Neutrophil (primary cell): ENCODE measurements around the gene AQP2.

ENCODE experiments used
- H3K27ac ChIP-seq: fragments of 200-600 bp; sonication (generic); 2 replicates; pipeline ENCODE4 v1.5.1; 2016; ENCODE audit warnings: mild to moderate bottlenecking, moderate library complexity
- H3K27me3 ChIP-seq: fragments of 200-600 bp; sonication (generic); 2 replicates; pipeline ENCODE4 v1.6.0; 2016; ENCODE audit warnings: mild to moderate bottlenecking
- H3K36me3 ChIP-seq: fragments of 200-600 bp; sonication (generic); 2 replicates; pipeline ENCODE4 v1.5.1; 2017
- H3K4me1 ChIP-seq, 2 experiments: fragments of 200-600 bp in 1 of 2; sonication (generic) in 1 of 2; 1 replicate in 1 of 2; 2 replicates in 1 of 2; pipeline versions ENCODE4 v1.5.1 to v1.6.1; 2013 to 2016; ENCODE audit warnings: low read depth in 1 of 2, low read length in 1 of 2, mild to moderate bottlenecking in 1 of 2, moderate library complexity in 1 of 2; ENCODE audit not compliant: control insufficient read depth in 1 of 2, insufficient read depth in 1 of 2
- H3K4me3 ChIP-seq, 2 experiments: fragments of 200-600 bp in 1 of 2; sonication (generic) in 1 of 2; 1 replicate in 1 of 2; 2 replicates in 1 of 2; pipeline ENCODE4 v1.5.1; 2013 to 2016; ENCODE audit warnings: low read depth in 1 of 2, low read length in 1 of 2, mild to moderate bottlenecking in 1 of 2, moderate library complexity in 1 of 2
- H3K9me3 ChIP-seq: fragments of 200-600 bp; sonication (generic); 2 replicates; pipeline ENCODE4 v1.5.1; 2016
- TF ChIP-seq, protein P1 (sequence below): fragments of 200-600 bp; sonication (generic); IDR thresholded peaks from 2 replicates; pipeline ENCODE4 v1.5.1; 2016; ENCODE audit warnings: antibody characterized with exemption

Gene AQP2

DNA sequence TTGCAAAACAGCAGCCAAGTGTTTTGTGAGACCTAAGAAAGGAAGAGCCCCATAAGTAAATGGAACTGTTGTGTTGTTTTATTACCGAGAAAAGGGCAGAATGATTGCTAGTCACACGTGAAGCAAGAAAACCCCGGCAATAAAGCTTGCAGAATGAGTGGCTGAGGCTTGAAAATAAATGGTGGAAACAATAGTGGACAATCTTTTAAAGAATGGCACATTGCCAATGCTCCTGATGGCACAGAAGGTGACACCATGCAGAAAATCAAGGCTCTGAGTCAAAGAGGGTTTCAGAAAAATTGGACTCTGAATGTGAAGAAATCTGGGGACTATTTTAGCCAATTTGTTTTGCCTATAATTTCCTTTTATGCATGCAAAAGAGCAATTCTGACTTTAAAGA, 4.0 kb upstream of the AQP2 start:
- H3K36me3 ChIP-seq = no peaks in the 10 kb centered on the region
- H3K27ac ChIP-seq = no peak overlapping the region
- TF ChIP-seq, protein P1, sequence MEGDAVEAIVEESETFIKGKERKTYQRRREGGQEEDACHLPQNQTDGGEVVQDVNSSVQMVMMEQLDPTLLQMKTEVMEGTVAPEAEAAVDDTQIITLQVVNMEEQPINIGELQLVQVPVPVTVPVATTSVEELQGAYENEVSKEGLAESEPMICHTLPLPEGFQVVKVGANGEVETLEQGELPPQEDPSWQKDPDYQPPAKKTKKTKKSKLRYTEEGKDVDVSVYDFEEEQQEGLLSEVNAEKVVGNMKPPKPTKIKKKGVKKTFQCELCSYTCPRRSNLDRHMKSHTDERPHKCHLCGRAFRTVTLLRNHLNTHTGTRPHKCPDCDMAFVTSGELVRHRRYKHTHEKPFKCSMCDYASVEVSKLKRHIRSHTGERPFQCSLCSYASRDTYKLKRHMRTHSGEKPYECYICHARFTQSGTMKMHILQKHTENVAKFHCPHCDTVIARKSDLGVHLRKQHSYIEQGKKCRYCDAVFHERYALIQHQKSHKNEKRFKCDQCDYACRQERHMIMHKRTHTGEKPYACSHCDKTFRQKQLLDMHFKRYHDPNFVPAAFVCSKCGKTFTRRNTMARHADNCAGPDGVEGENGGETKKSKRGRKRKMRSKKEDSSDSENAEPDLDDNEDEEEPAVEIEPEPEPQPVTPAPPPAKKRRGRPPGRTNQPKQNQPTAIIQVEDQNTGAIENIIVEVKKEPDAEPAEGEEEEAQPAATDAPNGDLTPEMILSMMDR = no peak
- peaks cover 42 to 45% of the 10 kb centered on the region in 2 experiments for H3K4me1 ChIP-seq
- peaks cover 59% of the 10 kb centered on the region for H3K27me3 ChIP-seq
- no peaks in the 10 kb centered on the region for H3K9me3 ChIP-seq
- H3K4me3 ChIP-seq = no peak overlapping the region

DNA sequence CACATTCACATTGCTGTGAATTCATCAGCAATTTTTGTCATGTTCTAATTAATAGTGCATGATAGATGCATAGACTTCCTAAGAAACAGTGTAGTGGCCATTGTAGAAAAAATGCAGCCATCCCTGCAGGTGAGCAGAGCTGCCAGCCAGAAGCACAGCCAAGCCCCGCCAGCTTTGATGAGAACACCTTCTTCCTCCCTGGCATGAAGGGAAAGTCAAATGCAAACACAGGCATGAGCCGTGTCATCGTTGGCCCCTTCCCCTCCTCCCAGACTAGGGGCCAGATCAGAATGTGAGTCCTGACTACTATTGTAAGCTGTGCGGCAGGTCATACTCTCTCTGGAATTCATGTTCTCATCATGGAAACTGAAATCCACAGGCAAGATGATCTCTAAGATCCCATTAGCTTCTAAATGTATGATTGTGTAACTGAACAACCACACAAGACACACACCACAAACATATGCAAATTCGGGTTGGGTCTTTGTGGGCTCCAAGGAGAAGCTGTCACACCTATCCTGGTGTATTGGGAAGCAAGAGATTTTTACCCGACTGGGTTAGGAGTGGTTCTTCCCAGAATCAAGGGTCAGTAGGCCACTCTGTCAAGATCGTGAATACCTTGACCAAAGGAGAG, 2.8 kb upstream of the AQP2 start:
- TF ChIP-seq, protein P1 = no peak
- no peaks in the 10 kb centered on the region for H3K9me3 ChIP-seq
- peaks cover 71% of the 10 kb centered on the region for H3K27me3 ChIP-seq
- H3K4me3 ChIP-seq = no peak overlapping the region
- no peak overlapping the region for H3K27ac ChIP-seq
- H3K4me1 ChIP-seq = peaks cover 30 to 33% of the 10 kb centered on the region in 2 experiments
- H3K36me3 ChIP-seq = no peaks in the 10 kb centered on the region

DNA sequence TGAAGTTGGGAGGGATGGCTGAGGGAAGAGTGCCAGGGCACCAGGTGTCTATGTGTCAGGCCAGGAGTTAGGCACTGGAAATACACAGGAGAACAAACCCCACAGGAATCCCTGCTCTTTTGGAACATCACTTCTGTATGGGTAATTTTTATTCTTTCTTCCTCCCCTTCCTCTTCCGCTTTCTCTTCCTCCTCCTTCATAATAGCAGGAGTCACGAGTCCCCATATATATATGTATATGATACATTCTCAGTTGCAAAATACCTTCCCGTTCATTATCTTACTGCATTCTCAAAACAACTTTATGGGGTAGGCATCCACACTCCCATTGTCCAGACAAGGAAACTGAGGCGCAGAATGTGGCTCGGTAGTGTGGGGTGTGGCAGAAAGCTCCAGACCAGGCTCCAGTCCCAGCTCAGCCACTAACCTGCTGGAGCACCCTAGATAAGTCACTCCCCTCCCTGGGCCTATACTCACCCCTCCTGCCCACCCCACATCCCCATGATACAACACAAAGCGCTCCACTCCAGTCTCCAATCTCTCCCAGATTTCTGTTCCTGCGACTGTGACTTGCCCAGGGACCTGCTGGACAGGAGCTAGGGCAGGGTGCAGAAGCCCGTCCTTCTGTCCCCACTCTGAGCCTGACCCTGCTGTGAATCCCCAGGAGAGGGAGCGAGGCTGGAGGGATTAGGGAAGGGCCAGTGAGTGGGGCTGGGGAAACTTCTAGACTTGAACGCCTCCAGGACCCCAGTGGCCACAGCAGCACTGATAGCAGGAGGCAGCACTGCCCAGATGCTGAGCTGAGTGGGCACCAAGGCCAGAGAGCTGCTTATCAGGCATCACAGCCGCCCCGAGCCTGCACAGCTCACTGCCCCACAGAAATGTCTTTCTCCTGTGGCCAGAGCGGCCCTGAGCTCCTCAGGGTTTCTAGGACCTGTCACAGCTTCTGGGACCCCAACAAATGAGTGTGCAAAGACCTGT, 1.4 kb upstream of the AQP2 start:
- H3K9me3 ChIP-seq = no peaks in the 10 kb centered on the region
- no peak overlapping the region for H3K27ac ChIP-seq
- H3K36me3 ChIP-seq = no peaks in the 10 kb centered on the region
- H3K4me1 ChIP-seq = peaks cover 16 to 18% of the 10 kb centered on the region in 2 experiments
- TF ChIP-seq, protein P1 = no peak
- H3K27me3 ChIP-seq = peaks cover 86% of the 10 kb centered on the region
- H3K4me3 ChIP-seq = no peak overlapping the region

DNA sequence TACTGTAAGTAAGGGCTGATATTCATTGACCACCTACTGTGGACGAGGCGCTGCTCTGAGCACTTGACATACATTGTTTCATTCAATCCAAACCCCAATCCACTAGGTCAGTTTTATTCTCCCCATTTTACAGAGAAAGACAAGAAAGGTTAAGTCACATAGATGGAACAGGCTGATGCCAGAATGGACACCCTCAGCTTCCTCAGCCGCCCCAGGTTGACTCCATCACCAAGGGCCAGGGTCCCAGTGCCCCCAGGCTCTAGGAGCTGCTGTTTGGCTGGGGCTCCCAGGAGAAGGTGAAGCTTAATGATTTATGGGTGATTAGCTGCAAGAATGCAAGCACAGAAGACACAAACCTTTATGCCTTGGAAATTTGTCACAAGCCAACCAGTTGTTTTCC, 671 bp upstream of the AQP2 start:
- H3K4me1 ChIP-seq = peaks cover 9 to 11% of the 10 kb centered on the region in 2 experiments
- no peaks in the 10 kb centered on the region for H3K9me3 ChIP-seq
- H3K36me3 ChIP-seq = no peaks in the 10 kb centered on the region
- H3K27ac ChIP-seq = no peak overlapping the region
- TF ChIP-seq, protein P1 = no peak
- no peak overlapping the region for H3K4me3 ChIP-seq
- peaks cover 93% of the 10 kb centered on the region for H3K27me3 ChIP-seq

DNA sequence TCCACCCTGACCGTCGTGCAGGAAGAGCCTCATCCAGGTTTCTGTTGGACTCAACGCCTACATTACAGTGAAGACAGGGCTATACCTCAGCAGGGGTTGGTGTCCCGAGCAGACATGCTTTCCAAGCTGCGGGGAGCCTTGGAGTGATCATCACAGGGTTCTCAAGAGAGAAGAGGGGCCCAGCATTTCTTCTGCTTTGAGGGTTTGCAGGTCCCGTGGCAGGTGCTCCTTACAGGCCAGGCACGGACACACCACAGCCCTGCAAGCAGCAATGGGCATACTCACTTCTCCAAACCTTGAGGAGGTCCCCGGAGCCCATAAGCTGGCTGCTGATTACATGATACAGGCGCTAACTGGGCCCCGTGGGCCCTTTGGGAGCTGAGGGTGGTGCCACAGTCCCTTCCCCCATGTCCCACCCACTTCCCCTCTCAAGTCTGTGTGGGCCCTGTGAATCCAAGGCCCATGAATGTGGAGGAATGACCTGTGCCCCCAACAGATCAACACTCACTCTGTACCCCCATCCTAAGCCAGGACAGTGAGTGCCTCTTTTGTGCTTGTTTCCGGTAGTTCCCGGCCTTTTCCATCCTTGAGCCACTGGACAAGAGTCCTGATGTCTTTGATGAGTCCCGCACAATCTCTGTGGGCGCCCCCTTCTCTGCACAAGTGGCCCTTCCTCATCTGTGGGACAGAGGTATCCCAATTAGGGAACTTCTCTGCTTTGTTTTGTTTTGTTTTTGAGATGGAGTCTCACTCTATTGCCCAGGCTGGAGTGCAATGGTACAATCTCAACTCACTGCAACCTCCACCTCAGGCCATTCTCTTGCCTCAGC, 1.1 kb downstream of the AQP2 start:
- H3K27me3 ChIP-seq = peaks cover 100% of the 10 kb centered on the region
- H3K27ac ChIP-seq = no peak overlapping the region
- H3K4me1 ChIP-seq = peaks cover 15 to 16% of the 10 kb centered on the region in 2 experiments
- H3K9me3 ChIP-seq = no peaks in the 10 kb centered on the region
- H3K36me3 ChIP-seq = no peaks in the 10 kb centered on the region
- H3K4me3 ChIP-seq = no peak overlapping the region
- TF ChIP-seq, protein P1 = no peak
